ENCODE data around the gene CRTC2.

Gene CRTC2

DNA sequence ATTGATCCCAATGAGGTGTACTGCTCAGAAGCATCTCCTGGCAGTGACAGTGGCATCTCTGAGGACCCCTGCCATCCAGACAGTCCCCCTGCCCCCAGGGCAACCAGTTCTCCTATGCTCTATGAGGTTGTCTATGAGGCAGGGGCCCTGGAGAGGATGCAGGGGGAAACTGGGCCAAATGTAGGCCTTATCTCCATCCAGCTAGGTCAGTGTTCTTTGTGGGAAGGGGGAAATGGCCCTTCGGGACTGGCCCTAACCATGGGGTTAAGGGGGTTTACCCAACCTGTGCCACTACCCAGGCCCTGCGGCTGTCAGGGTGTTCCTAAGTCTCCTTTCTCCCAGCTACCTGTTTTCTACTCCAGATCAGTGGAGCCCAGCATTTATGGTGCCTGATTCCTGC is 10.6 kb upstream of the CRTC2 start:
- TF ChIP-seq, protein P1, sequence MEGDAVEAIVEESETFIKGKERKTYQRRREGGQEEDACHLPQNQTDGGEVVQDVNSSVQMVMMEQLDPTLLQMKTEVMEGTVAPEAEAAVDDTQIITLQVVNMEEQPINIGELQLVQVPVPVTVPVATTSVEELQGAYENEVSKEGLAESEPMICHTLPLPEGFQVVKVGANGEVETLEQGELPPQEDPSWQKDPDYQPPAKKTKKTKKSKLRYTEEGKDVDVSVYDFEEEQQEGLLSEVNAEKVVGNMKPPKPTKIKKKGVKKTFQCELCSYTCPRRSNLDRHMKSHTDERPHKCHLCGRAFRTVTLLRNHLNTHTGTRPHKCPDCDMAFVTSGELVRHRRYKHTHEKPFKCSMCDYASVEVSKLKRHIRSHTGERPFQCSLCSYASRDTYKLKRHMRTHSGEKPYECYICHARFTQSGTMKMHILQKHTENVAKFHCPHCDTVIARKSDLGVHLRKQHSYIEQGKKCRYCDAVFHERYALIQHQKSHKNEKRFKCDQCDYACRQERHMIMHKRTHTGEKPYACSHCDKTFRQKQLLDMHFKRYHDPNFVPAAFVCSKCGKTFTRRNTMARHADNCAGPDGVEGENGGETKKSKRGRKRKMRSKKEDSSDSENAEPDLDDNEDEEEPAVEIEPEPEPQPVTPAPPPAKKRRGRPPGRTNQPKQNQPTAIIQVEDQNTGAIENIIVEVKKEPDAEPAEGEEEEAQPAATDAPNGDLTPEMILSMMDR (IDR thresholded peaks at IDR 0.05; ENCODE audit: low read depth, low read length) = no peak
- no peak overlapping the region for H3K4me3 ChIP-seq (ENCODE audit: low read depth, low read length)

DNA sequence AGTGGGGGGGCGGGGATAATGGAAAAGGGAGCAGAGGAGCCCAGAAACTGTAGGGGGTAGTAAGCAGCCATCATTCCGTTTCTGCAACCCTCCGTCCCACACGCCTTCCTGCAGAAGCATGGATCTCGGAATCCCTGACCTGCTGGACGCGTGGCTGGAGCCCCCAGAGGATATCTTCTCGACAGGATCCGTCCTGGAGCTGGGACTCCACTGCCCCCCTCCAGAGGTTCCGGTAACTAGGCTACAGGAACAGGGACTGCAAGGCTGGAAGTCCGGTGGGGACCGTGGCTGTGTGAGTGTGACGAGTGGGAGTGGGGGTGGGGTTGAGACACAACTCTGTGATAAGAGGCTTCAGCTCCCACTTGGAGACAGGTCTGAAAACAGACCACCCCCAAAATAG is 10.0 kb upstream of the CRTC2 start:
- H3K4me3 ChIP-seq (ENCODE audit: low read depth, low read length) = peak overlapping the region; percentile 54
- TF ChIP-seq, protein P1 (IDR thresholded peaks at IDR 0.05; ENCODE audit: low read depth, low read length) = no peak

DNA sequence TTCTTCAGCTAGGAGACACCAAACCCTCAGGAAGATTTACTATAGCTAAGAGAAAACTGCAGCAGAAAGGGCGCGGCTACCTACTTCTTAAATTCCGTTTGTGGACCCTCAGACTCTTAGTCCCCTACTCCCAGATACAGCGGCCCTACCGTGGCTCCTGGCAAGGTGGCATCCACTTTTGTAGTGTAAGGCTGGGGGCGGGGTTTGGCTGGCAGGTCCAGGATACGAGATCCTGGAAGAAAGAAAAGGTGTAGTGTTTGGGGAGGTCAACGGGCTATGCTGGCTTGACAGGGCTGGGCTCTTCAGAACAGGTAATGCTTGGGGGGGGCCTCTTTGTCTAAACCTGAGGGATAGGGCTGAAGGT is 9.6 kb upstream of the CRTC2 start:
- peak overlapping the region; percentile 54 for H3K4me3 ChIP-seq (ENCODE audit: low read depth, low read length)
- TF ChIP-seq, protein P1 (IDR thresholded peaks at IDR 0.05; ENCODE audit: low read depth, low read length) = no peak

DNA sequence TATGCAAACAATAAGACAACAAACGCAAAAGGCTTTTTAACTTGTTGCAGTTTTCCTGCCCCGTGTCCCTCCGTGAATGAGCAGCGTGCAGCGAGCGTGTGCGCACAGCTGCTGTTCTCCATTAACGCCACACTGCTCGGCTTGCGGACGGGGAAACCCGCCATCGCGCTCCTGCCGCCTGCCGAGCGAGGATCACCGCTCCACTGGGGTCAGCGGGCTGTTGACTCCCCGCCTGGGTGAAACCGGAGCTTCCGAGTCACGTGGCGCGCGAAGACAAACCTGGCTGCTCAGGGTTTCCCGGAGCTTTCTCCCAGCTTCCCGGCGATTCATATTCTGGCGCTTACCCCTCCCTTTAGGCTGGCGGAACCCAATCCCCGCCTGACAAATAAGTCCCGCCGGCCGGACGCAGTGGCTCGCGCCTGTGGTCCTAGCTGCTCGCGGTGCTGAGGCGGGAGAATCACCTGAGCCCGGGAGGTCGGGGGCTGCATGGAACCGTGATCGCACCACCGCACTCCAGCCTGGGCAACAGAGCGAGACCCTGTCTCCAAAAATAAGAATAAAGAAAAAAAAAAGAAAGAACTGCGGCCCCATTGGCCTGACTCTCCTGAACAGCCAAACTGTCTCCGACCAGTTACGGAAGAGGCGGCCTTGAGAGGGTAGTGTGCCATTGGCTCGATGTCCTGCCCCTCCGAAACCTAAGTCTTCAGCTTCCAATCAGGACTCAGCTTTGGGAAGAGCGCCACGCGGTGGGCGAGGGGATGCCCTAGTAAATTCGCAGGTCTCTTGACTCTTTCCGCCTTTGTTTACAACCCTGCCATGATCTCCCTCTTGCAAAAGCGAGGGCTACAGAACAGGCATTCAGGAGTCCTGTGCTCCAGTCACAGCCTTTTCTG is 8.9 kb upstream of the CRTC2 start, which contains the start of gene CREB3L4:
CREB3L4 (plus strand) TSS at position 796 of the 893 bp plus-strand sequence. CDS start 624 bp downstream, outside the sequence.
- peak within 1 kb of the TSS; percentile 54 for H3K4me3 ChIP-seq (ENCODE audit: low read depth, low read length)
- TF ChIP-seq, protein P1 (IDR thresholded peaks at IDR 0.05; ENCODE audit: low read depth, low read length) = peak; percentile 13; the same call in 1 of the 2 replicates

DNA sequence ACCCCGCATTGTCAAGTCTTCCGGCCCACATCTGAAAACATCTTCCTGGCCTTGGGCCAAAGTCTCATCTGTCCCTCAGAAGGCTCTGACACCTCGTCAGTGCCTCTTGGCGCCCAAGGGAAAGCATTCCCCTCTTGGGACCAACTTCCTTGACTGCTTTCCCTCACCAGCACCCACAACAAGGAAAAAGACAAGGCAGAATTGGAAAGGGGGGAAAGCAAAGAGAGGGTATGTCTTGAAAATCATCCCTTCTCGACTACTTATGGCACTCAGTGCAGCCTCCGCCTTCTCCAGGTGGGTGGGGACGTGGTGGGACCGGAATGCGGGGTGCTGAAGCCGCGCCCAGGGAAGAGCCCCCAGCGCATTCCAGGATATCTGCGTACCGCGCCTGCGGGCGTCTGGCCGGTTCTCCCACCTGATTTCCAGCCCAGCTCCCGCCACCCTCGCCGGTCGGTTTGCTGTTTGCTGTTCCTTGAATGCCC is 5.5 kb upstream of the CRTC2 start:
- TF ChIP-seq, protein P1 (IDR thresholded peaks at IDR 0.05; ENCODE audit: low read depth, low read length) = no peak
- peak overlapping the region; percentile 70 for H3K4me3 ChIP-seq (ENCODE audit: low read depth, low read length)

DNA sequence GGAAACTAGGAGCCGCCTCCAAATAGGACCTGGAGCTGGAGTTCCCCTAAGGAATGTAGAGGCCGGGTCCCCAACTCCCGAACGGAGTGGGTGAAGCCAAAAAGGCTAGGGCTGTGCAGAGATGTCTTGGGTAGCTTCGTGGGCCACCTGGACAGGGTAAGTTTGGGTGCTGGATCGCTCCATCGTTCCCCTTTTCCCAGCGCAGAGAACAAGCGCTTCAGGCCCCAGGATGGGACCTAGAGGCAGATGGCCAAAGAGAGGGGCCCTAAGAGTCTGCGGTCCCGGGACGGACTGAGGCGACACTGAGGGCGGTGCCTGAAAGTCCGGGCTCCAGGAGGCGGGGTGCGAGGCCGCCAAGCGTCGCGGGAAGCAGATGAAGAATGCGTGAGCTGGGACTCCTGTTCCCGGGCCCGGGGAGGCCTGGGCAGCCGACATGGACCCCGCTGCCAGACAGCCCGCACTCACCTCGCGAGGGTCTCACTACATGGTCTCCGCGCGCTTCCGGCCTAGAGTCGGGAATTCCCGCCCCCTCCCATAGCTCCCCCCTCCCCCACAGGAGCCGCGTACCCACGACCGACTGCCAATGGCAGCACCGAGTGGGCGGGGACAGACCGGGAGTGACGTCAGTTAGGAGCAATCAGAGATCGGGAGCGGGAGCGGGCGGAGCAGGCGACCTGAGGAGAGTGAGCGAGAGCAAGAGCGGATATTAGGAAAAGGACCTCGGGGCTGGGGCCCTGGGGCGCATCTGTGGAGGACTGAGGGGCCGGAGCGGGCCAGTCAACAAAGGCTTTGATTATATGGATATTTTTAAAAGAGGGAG is 4.8 kb upstream of the CRTC2 start, which contains the start of gene SLC39A1:
SLC39A1 (minus strand) TSS at position 508 of the 820 bp plus-strand sequence. CDS start 822 bp downstream, outside the sequence.
- peak within 1 kb of the TSS; percentile 70 for H3K4me3 ChIP-seq (ENCODE audit: low read depth, low read length)
- TF ChIP-seq, protein P1 (IDR thresholded peaks at IDR 0.05; ENCODE audit: low read depth, low read length) = no peak

Measured in WI38 (cell line).